Panc1 (cell line): Measurements from ENCODE around the gene MAP3K15. TPM values are rescaled to one million over a fixed set of nuclear protein-coding genes. Genes with fewer than 3 reads are reported as not detected.

Source experiments
- ATAC-seq: fragments of 200-7000 bp; cut with Tn5 transposase; 2 replicates; pipeline ENCODE4 v1.9.1; 2020; ENCODE audit warnings: mild to moderate bottlenecking, moderate library complexity
- BruUV-seq: library from RNA; stranded (reverse); fragments of 400-500 nt; replicated peaks from 2 replicates; lab custom pipeline; 2021; lab: Mats Ljungman, UMichigan
- CTCF ChIA-PET: fragments of 300-600 bp; sonication (Branson Sonifier 250); formaldehyde crosslinking; loops from one replicate; lab custom pipeline; 2022; ENCODE audit warnings: antibody characterized with exemption; lab: Charles Lee
- POLR2A ChIA-PET: fragments of 300-600 bp; sonication (Branson Sonifier 250); formaldehyde crosslinking; loops from one replicate; lab custom pipeline; 2022; ENCODE audit warnings: antibody characterized with exemption; lab: Charles Lee
- DNase-seq: peaks from one replicate; pipeline ENCODE4 v3.0.0-alpha.2; 2010; ENCODE audit warnings: low read depth, low spot score
- H3K27ac ChIP-seq: 2 replicates; pipeline ENCODE4 v1.5.1; 2011; ENCODE audit warnings: mild to moderate bottlenecking, low read length, inconsistent platforms
- H3K27me3 ChIP-seq: fragments of 200-500 bp; sonication (Bioruptor generic); 2 replicates; pipeline ENCODE4 v1.6.0; 2014; ENCODE audit warnings: low read length, inconsistent platforms; ENCODE audit not compliant: control insufficient read depth, insufficient read depth
- H3K36me3 ChIP-seq: fragments of 200-500 bp; sonication (Bioruptor generic); 2 replicates; pipeline ENCODE4 v1.5.1; 2014; ENCODE audit warnings: inconsistent platforms, mild to moderate bottlenecking, low read length, moderate library complexity; ENCODE audit not compliant: control insufficient read depth, insufficient read depth
- H3K4me1 ChIP-seq: 2 replicates; pipeline ENCODE4 v1.5.1; 2011; ENCODE audit warnings: inconsistent platforms, mild to moderate bottlenecking, low read length, moderate library complexity; ENCODE audit not compliant: control insufficient read depth, insufficient read depth
- H3K4me3 ChIP-seq, 2 experiments: 2 replicates each; pipeline ENCODE4 v1.5.1; 2011 to 2012; ENCODE audit warnings: low read depth in 2 of 2, low read length in 2 of 2, mild to moderate bottlenecking in 2 of 2, inconsistent platforms in 1 of 2, moderate library complexity in 1 of 2
- H3K9me3 ChIP-seq: fragments of 200-500 bp; sonication (Bioruptor generic); 2 replicates; pipeline ENCODE4 v1.5.1; 2014; ENCODE audit warnings: low read depth, mild to moderate bottlenecking, inconsistent platforms, low read length, moderate library complexity; ENCODE audit not compliant: control insufficient read depth, insufficient read depth
- CTCF ChIP-seq: fragments of 450-650 bp; IDR thresholded peaks from 2 replicates; pipeline ENCODE4 v1.5.1; 2017; ENCODE audit warnings: mild to moderate bottlenecking
- POLR2AphosphoS5 ChIP-seq: IDR thresholded peaks from 2 replicates; pipeline ENCODE4 v1.6.1; 2012; ENCODE audit warnings: mild to moderate bottlenecking, low read depth, low read length, moderate library complexity
- REST ChIP-seq, 2 experiments: IDR thresholded peaks; 2 replicates each; pipeline ENCODE4 v1.6.1; 2011 to 2012; ENCODE audit warnings: low read depth in 2 of 2, control low read depth in 1 of 2, low read length in 1 of 2, mild to moderate bottlenecking in 1 of 2, moderate library complexity in 1 of 2; ENCODE audit not compliant: insufficient read depth in 1 of 2
- SIN3A ChIP-seq: IDR thresholded peaks from 2 replicates; pipeline ENCODE4 v1.6.1; 2012; ENCODE audit warnings: low read depth, mild to moderate bottlenecking, low read length, moderate library complexity, borderline replicate concordance; ENCODE audit not compliant: insufficient read depth
- TCF7L2 ChIP-seq: IDR thresholded peaks from 2 replicates; pipeline ENCODE4 v1.6.1; 2011; ENCODE audit warnings: mild to moderate bottlenecking, low read depth, low read length, inconsistent platforms
- in situ Hi-C: cut with HindIII; loops from 2 replicates; pipeline ENCODE4 v1.10.0; 2016; ENCODE audit warnings: low sequenced_read_pairs, low pct_unique_long_range_greater_than_20kb
- intact Hi-C: fragments of 100-400 bp; cut with micrococcal nuclease; formaldehyde crosslinking; loops from one replicate; pipeline ENCODE4 v1.10.0; 2022; ENCODE audit not compliant: unreplicated experiment
- total RNA-seq: library from RNA; stranded (reverse); gene quantifications from one replicate; pipeline ENCODE4 v1.2.1, GENCODE V29; 2021; ENCODE audit not compliant: unreplicated experiment

Gene MAP3K15
- total RNA-seq, 1 experiment from 2014 or later, result 4.9 TPM

GRCh38 chrX:19334945-19335626, 180.2 kb downstream of the MAP3K15 start:
- Histone ChIP-seq H3K9me3 (no peaks in the 10 kb centered on the region), H3K4me3 (no peak overlapping the region), H3K27ac (no peak overlapping the region), H3K4me1 (no peaks in the 10 kb centered on the region), H3K36me3 (no peaks in the 10 kb centered on the region), H3K27me3 (no peaks in the 10 kb centered on the region)
- ChIA-PET POLR2A (no interaction called here), CTCF (no interaction called here)
- in situ Hi-C loops (no loop called here), intact Hi-C loops (loop anchor here (1.0 to 2.0 kb wide), 2 partner anchors 318 to 944 kb away; no protein-coding TSS in a partner anchor)
- DNase-seq (no peak), ATAC-seq (no peak)
- BruUV-seq, result no TSS peak
- no peak for TF ChIP-seq REST (IDR thresholded peaks at IDR 0.05; ENCODE audit: insufficient read depth in 1 of 2, low read depth in 2 of 2, low read length in 1 of 2)
- TF ChIP-seq CTCF, result peak; percentile 56

- in situ Hi-C loops, result no loop called here
- no peak for TF ChIP-seq CTCF
- no peak for TF ChIP-seq TCF7L2
- TF ChIP-seq POLR2AphosphoS5, result no peak
- TF ChIP-seq SIN3A, result no peak
- TF ChIP-seq REST (IDR thresholded peaks at IDR 0.05; ENCODE audit: insufficient read depth in 1 of 2, low read depth in 2 of 2, low read length in 1 of 2), result no peak
- intact Hi-C loops, result no loop called here
- H3K36me3 ChIP-seq, result no peaks in the 10 kb centered on the region
- no peaks in the 10 kb centered on the region for H3K27me3 ChIP-seq
- ChIA-PET POLR2A (no interaction called here), CTCF (interaction anchor here (0.6 to 1.5 kb wide), 2 partner anchors 9 to 316 kb away, joined by 3 to 4 read pairs; no protein-coding TSS in a partner anchor)
- DNase-seq (no peak), ATAC-seq (no peak)
- BruUV-seq, result no TSS peak
- H3K4me1 ChIP-seq, result no peaks in the 10 kb centered on the region
- no peak overlapping the region for H3K27ac ChIP-seq
- H3K4me3 ChIP-seq, result no peak overlapping the region
- H3K9me3 ChIP-seq, result no peaks in the 10 kb centered on the region
Observed at GRCh38 chrX:19332983-19333382, 182.3 kb downstream of the MAP3K15 start.
